A673 (cell line): Measurements from ENCODE around the gene SRCIN1.

Experiments used
- EZH2 ChIP-seq: fragments of 200-600 bp; sonication (generic); IDR thresholded peaks from 2 replicates; pipeline ENCODE4 v1.6.1; 2017; ENCODE audit warnings: borderline replicate concordance, low read depth, mild to moderate bottlenecking, mixed read lengths, antibody characterized with exemption, low read length; ENCODE audit not compliant: poor library complexity, severe bottlenecking
- TF ChIP-seq, protein P1 (sequence below): fragments of 300-800, 200-600 bp; sonication (generic); conservative IDR thresholded peaks from 2 replicates; pipeline ENCODE4 v1.5.1; 2017; ENCODE audit warnings: low read depth, mild to moderate bottlenecking, antibody characterized with exemption, low read length, moderate library complexity, mixed read lengths

DNA sequence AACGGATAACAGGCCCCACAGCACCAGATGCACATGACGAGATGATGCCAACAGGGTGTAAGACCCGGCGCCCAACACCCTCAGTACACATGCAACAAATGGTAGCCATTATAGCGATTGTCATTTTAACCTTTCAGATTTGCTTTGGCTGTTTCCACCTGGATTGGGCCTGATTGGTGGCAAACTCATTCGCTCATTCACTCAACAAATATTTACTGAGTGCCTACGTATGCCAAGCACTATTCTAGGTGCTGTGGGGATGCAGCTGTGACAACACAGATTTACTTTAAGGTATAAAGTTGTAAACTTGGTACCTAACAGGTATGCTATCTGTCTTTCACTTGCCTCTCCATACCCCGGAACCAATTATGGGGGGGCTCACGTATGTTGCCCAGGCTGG is 66.8 kb downstream of the SRCIN1 start:
- TF ChIP-seq, protein P1, sequence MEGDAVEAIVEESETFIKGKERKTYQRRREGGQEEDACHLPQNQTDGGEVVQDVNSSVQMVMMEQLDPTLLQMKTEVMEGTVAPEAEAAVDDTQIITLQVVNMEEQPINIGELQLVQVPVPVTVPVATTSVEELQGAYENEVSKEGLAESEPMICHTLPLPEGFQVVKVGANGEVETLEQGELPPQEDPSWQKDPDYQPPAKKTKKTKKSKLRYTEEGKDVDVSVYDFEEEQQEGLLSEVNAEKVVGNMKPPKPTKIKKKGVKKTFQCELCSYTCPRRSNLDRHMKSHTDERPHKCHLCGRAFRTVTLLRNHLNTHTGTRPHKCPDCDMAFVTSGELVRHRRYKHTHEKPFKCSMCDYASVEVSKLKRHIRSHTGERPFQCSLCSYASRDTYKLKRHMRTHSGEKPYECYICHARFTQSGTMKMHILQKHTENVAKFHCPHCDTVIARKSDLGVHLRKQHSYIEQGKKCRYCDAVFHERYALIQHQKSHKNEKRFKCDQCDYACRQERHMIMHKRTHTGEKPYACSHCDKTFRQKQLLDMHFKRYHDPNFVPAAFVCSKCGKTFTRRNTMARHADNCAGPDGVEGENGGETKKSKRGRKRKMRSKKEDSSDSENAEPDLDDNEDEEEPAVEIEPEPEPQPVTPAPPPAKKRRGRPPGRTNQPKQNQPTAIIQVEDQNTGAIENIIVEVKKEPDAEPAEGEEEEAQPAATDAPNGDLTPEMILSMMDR: no peak
- no peak for TF ChIP-seq EZH2
